Thyroid gland (tissue), 4 donors: ENCODE results near the gene NAE1.

Source experiments
- POLR2A ChIP-seq, 2 donors: fragments of 450-650 bp; IDR thresholded peaks; one replicate each; pipeline ENCODE4 v1.6.1; 2017; ENCODE audit warnings: antibody characterized with exemption in 2 of 2, mild to moderate bottlenecking in 2 of 2, moderate library complexity in 1 of 2
- TF ChIP-seq, protein P1 (sequence below), 6 experiments: fragments of 200-600 bp in 3 of 6; fragments of 450-650 bp in 3 of 6; sonication (generic) in 3 of 6; IDR thresholded peaks; one replicate each; pipeline ENCODE4 v1.5.1; 2016 to 2019; ENCODE audit warnings: antibody characterized with exemption in 6 of 6, mild to moderate bottlenecking in 2 of 6, inconsistent platforms in 1 of 6, moderate library complexity in 1 of 6

DNA sequence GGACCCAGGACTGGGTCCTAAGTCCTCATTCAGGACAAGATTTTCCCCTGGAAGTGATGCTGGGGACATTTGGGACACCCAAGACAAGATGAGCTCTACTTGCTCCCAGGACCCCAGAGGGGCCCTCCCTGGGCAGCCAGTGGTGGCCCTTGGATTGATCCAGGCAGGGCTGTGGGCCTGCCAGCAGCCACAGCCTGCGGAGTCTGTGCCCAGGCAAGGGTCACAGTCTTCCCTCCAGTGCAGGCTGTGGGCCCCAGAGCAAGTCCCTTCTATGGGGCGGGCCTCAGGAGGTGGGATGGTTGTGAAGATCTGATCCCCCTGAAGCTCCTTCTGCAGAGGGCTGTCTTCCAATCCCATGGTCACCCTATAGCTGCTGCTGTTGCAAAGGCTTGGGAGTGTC is 26.0 kb upstream of the NAE1 start:
- TF ChIP-seq, protein P1, sequence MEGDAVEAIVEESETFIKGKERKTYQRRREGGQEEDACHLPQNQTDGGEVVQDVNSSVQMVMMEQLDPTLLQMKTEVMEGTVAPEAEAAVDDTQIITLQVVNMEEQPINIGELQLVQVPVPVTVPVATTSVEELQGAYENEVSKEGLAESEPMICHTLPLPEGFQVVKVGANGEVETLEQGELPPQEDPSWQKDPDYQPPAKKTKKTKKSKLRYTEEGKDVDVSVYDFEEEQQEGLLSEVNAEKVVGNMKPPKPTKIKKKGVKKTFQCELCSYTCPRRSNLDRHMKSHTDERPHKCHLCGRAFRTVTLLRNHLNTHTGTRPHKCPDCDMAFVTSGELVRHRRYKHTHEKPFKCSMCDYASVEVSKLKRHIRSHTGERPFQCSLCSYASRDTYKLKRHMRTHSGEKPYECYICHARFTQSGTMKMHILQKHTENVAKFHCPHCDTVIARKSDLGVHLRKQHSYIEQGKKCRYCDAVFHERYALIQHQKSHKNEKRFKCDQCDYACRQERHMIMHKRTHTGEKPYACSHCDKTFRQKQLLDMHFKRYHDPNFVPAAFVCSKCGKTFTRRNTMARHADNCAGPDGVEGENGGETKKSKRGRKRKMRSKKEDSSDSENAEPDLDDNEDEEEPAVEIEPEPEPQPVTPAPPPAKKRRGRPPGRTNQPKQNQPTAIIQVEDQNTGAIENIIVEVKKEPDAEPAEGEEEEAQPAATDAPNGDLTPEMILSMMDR (IDR thresholded peaks at IDR 0.05), result no peak
- TF ChIP-seq POLR2A (IDR thresholded peaks at IDR 0.05), result no peak
